ENCODE data around the gene ETV2.
A peak's percentile ranks its signal among the peaks of the same experiment; 100 is the strongest.

Gene ETV2

GRCh38 chr19:35628565-35629331, 12.8 kb upstream of the ETV2 start, which contains the start of gene RBM42:
RBM42 (plus strand) TSS chr19:35629036; CDS start chr19:35629154, 118 bp downstream.
- peak; percentile 99 for DNase-seq (ENCODE audit: low read depth)
- peak within 1 kb of the TSS; percentile 98 for H3K4me3 ChIP-seq (ENCODE audit: low read length)
- no peak for TF ChIP-seq CTCF (conservative IDR thresholded peaks at IDR 0.05; ENCODE audit: low read length)

- H3K4me3 ChIP-seq (ENCODE audit: low read length): peak overlapping the region; percentile 98
- DNase-seq (ENCODE audit: low read depth): no peak
- TF ChIP-seq CTCF (conservative IDR thresholded peaks at IDR 0.05; ENCODE audit: low read length): no peak
Measured at GRCh38 chr19:35629332-35629633, 12.3 kb upstream of the ETV2 start.

- H3K4me3 ChIP-seq (ENCODE audit: low read length): no peak overlapping the region
- DNase-seq (ENCODE audit: low read depth): no peak
- TF ChIP-seq CTCF (conservative IDR thresholded peaks at IDR 0.05; ENCODE audit: low read length): no peak
Measured at GRCh38 chr19:35633727-35634440, 7.7 kb upstream of the ETV2 start.

- no peak for TF ChIP-seq CTCF (conservative IDR thresholded peaks at IDR 0.05; ENCODE audit: low read length)
- DNase-seq (ENCODE audit: low read depth): no peak
- no peak overlapping the region for H3K4me3 ChIP-seq (ENCODE audit: low read length)
Measured at GRCh38 chr19:35636651-35637050, 4.9 kb upstream of the ETV2 start.

GRCh38 chr19:35637165-35637564, 4.4 kb upstream of the ETV2 start:
- no peak overlapping the region for H3K4me3 ChIP-seq (ENCODE audit: low read length)
- no peak for TF ChIP-seq CTCF (conservative IDR thresholded peaks at IDR 0.05; ENCODE audit: low read length)
- no peak for DNase-seq (ENCODE audit: low read depth)

- no peak for DNase-seq (ENCODE audit: low read depth)
- no peak overlapping the region for H3K4me3 ChIP-seq (ENCODE audit: low read length)
- no peak for TF ChIP-seq CTCF (conservative IDR thresholded peaks at IDR 0.05; ENCODE audit: low read length)
Measured at GRCh38 chr19:35639321-35639639, 2.3 kb upstream of the ETV2 start.

GRCh38 chr19:35639863-35640262, 1.7 kb upstream of the ETV2 start:
- TF ChIP-seq CTCF (conservative IDR thresholded peaks at IDR 0.05; ENCODE audit: low read length): no peak
- H3K4me3 ChIP-seq (ENCODE audit: low read length): no peak overlapping the region
- DNase-seq (ENCODE audit: low read depth): no peak
